ENCODE measurements around the gene TBX2. TPM values are rescaled to one million over a fixed set of nuclear protein-coding genes. Genes with fewer than 3 reads are reported as not detected.
"Not testable (repeated sequence)": the region's sequence is repeated elsewhere in the genome, so short reads cannot be mapped to it uniquely, and the experiment has no call there.

Gene TBX2
- total RNA-seq, 1 donor from 2014 or later, result 1.1 TPM

DNA sequence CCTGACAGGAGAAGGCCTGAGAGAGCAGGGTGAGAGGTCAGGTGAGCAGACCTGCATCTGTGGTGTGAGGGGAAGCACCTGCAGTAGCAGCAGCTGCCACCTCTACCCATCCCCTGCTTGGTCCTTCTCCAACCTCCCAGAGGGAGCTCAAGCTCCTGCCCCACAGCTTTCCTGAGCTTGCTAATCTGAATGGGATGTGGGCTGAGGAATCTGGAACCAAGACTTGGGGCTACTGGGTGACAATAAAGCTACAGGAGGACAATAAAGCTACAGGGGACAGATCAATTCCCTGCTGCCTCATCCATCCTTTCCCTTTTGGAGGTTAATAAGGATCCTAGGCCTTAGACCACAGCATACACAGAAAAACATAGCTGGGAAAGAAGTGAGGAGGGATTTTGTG lies 47.7 kb downstream of the TBX2 start:
- Mint-ChIP-seq H3K36me3 (ENCODE audit: insufficient read depth) (no peaks in the 10 kb centered on the region), H3K4me3 (ENCODE audit: low read depth) (no peak overlapping the region), H3K9me3 (ENCODE audit: low read depth) (no peaks in the 10 kb centered on the region), H3K4me1 (ENCODE audit: low read depth) (peaks cover 11% of the 10 kb centered on the region), H3K27ac (no peak overlapping the region), H3K27me3 (peaks cover 66% of the 10 kb centered on the region)
- TF ChIP-seq, protein P1, sequence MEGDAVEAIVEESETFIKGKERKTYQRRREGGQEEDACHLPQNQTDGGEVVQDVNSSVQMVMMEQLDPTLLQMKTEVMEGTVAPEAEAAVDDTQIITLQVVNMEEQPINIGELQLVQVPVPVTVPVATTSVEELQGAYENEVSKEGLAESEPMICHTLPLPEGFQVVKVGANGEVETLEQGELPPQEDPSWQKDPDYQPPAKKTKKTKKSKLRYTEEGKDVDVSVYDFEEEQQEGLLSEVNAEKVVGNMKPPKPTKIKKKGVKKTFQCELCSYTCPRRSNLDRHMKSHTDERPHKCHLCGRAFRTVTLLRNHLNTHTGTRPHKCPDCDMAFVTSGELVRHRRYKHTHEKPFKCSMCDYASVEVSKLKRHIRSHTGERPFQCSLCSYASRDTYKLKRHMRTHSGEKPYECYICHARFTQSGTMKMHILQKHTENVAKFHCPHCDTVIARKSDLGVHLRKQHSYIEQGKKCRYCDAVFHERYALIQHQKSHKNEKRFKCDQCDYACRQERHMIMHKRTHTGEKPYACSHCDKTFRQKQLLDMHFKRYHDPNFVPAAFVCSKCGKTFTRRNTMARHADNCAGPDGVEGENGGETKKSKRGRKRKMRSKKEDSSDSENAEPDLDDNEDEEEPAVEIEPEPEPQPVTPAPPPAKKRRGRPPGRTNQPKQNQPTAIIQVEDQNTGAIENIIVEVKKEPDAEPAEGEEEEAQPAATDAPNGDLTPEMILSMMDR (IDR thresholded peaks at IDR 0.05; ENCODE audit: unreplicated experiment), result no peak
- no peak for DNase-seq (ENCODE audit: low spot score, unreplicated experiment)

DNA sequence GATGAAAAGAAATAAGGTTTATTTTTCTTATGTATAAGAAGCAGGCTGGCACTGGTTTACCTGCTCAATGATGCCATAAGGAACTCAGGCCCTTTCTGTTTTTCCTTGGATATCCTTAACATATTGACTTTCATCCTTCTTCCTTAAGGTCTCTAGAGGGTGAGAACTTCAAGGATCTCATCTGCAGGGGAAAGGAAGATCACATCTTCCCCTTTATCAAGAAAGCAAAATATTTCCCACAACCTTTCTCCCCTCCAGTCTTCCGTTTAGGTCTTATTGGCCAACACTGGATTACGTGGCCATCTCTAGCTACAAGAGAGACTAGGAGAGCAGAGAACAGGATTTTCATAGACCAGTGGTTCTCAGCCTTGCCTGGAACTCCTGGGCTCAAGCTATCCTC lies 48.4 kb downstream of the TBX2 start:
- TF ChIP-seq, protein P1 (IDR thresholded peaks at IDR 0.05; ENCODE audit: unreplicated experiment), result no peak
- H3K9me3 Mint-ChIP-seq (ENCODE audit: low read depth), result no peaks in the 10 kb centered on the region
- peaks cover 11% of the 10 kb centered on the region for H3K4me1 Mint-ChIP-seq (ENCODE audit: low read depth)
- peaks cover 71% of the 10 kb centered on the region for H3K27me3 Mint-ChIP-seq
- H3K4me3 Mint-ChIP-seq (ENCODE audit: low read depth), result no peak overlapping the region
- no peak overlapping the region for H3K27ac Mint-ChIP-seq
- no peak for DNase-seq (ENCODE audit: low spot score, unreplicated experiment)
- H3K36me3 Mint-ChIP-seq (ENCODE audit: insufficient read depth), result no peaks in the 10 kb centered on the region

DNA sequence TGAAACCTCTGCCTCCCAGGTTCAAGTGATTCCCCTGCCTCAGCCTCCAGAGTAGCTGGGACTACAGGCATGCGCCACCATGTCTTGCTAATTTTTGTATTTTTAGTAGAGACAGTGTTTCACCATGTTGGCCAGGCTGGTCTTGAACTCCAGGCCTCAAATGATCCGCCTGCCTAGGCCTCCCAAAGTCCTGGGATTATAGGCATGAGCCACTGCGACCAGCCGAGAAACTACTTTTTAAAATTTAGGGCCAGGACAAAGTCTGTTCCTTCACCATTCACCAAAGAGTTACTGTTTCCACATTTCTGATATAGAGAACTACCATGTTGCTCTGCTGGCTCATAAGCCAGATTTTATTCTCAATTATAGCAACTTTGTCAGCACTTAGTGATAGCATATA lies 49.5 kb downstream of the TBX2 start:
- not testable (repeated sequence) for H3K36me3 Mint-ChIP-seq (ENCODE audit: insufficient read depth)
- Mint-ChIP-seq H3K27me3 (peaks cover 79% of the 10 kb centered on the region), H3K4me1 (ENCODE audit: low read depth) (peaks cover 11% of the 10 kb centered on the region)

GRCh38 chr17:61449707-61450640 lies 50.3 kb downstream of the TBX2 start:
- peaks cover 9% of the 10 kb centered on the region for H3K4me1 Mint-ChIP-seq (ENCODE audit: low read depth)
- DNase-seq (ENCODE audit: low spot score, unreplicated experiment), result no peak
- no peaks in the 10 kb centered on the region for H3K9me3 Mint-ChIP-seq (ENCODE audit: low read depth)
- TF ChIP-seq, protein P1 (IDR thresholded peaks at IDR 0.05; ENCODE audit: unreplicated experiment), result no peak
- H3K27ac Mint-ChIP-seq, result no peak overlapping the region
- peaks cover 80% of the 10 kb centered on the region for H3K27me3 Mint-ChIP-seq
- H3K4me3 Mint-ChIP-seq (ENCODE audit: low read depth), result no peak overlapping the region
- no peaks in the 10 kb centered on the region for H3K36me3 Mint-ChIP-seq (ENCODE audit: insufficient read depth)

More for the DNA sequence above, 49.5 kb downstream of the TBX2 start:
- H3K9me3 Mint-ChIP-seq (ENCODE audit: low read depth); H3K27ac Mint-ChIP-seq; H3K4me3 Mint-ChIP-seq (ENCODE audit: low read depth); DNase-seq (ENCODE audit: low spot score, unreplicated experiment): not testable (repeated sequence)

DNA sequence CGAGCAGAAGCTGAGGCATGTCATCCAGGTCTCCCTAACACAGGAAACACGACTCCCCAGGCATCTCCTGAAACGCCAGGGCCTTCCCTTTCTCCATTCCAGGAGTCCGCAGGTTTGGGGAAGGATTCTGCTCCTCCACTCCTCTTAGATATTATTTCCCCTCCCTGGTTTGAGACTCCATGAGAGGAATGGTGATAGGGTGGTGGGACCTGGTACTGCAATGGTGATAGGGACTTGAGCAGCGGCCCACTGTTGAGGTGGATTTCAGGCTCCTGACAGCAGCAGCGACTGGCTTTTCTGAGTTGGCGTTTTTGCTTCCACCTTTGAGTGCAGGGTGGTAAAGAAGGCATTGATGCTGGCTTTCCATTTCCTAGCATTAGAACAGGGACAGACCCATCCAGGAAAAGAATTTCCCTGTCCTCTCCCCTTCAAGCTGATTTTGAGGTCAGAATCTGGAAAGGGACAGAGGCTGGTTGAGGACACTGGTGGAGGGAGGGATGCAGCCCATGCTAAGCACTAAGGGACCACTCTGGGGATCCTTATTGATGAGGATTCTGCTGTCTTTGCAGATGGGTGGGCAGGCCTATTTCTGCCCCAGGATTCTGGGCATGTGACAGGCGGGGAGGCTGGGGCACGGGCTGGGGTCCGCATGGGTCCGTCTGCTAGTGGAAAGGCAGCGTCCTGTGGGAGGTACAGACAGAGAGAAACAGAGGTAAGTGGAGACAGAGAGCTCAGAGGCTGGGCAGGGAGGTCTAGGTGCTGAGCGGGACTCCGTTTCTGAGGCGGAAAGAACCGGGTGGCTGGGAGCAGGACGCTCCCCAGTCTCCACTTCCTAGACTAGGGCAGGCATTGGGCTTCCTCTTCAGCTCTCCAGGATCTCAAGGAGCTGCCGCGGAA lies 51.2 kb downstream of the TBX2 start:
- Mint-ChIP-seq H3K9me3 (ENCODE audit: low read depth) (no peaks in the 10 kb centered on the region), H3K27ac (no peak overlapping the region), H3K36me3 (ENCODE audit: insufficient read depth) (no peaks in the 10 kb centered on the region), H3K4me1 (ENCODE audit: low read depth) (peaks cover 11% of the 10 kb centered on the region), H3K4me3 (ENCODE audit: low read depth) (peak overlapping the region; percentile 35), H3K27me3 (peaks cover 82% of the 10 kb centered on the region)
- TF ChIP-seq, protein P1 (IDR thresholded peaks at IDR 0.05; ENCODE audit: unreplicated experiment), result peak; percentile 18
- no peak for DNase-seq (ENCODE audit: low spot score, unreplicated experiment)

Data from progenitor cell of endocrine pancreas (in vitro differentiated cells).